ENCODE results near the gene UBALD2. TPM values are rescaled to one million over a fixed set of nuclear protein-coding genes. Genes with fewer than 3 reads are reported as not detected.
"Not testable (repeated sequence)": the region's sequence is repeated elsewhere in the genome, so short reads cannot be mapped to it uniquely, and the experiment has no call there.

Gene UBALD2
- total RNA-seq, 4 donors from 2014 or later, result 24.8 to 42.7 (median 35.6) TPM

DNA sequence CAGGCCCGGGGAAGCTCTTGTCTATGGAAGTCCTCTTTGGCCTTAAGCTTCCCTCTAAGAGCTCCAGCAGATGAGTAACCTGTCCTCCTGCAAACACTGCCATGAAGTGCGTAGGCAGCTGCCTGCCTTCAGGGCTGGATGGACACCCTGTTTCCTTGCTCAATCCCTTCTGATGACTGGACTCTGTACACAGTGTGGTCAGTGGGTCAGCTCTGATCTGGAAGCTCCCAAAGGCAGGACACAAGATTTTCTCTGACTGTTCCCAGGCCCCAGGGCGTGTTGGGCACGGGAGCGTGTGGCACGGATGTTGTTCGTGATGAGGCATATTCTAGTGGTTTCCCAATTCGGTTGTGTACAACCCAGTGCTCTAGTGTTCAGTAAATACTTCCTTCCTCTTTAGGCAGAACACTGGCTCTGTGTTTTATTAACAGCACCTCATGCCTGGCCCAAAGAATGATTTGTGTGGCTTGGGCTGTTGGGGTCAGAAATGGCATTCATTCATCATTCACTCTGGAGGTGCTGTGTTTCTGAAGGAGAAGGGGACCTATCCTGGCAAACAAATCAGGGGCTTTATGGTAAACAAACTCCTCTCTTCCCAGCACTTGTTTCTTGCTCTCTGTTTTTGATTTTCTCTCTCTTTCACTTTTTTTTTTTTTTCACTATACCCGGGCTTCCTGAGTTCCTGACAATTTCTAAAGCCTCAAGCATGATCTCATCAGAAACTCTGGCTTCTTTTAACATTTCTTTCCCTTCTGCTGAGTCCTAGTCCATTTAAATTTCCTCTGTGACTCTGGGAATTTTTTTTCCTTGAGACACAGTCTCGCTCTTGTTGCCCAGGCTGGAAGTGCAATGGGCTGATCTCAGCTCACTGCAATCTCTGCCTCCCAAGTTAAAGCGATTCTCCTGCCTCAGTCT, 12.9 kb upstream of the UBALD2 start:
- peaks cover 18% of the 10 kb centered on the region for H3K4me1 ChIP-seq
- H3K27me3 ChIP-seq, result no peaks in the 10 kb centered on the region
- peak in 1 of 3 donors; percentile 49 for TF ChIP-seq POLR2AphosphoS5 (IDR thresholded peaks at IDR 0.05)
- no peak for TF ChIP-seq EP300 (IDR thresholded peaks at IDR 0.05)
- TF ChIP-seq, protein P1, sequence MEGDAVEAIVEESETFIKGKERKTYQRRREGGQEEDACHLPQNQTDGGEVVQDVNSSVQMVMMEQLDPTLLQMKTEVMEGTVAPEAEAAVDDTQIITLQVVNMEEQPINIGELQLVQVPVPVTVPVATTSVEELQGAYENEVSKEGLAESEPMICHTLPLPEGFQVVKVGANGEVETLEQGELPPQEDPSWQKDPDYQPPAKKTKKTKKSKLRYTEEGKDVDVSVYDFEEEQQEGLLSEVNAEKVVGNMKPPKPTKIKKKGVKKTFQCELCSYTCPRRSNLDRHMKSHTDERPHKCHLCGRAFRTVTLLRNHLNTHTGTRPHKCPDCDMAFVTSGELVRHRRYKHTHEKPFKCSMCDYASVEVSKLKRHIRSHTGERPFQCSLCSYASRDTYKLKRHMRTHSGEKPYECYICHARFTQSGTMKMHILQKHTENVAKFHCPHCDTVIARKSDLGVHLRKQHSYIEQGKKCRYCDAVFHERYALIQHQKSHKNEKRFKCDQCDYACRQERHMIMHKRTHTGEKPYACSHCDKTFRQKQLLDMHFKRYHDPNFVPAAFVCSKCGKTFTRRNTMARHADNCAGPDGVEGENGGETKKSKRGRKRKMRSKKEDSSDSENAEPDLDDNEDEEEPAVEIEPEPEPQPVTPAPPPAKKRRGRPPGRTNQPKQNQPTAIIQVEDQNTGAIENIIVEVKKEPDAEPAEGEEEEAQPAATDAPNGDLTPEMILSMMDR (IDR thresholded peaks at IDR 0.05), result no peak
- no peak for TF ChIP-seq POLR2A (IDR thresholded peaks at IDR 0.05)
- 31% methylated on average over 11 of the region's 11 CpGs for WGBS
- H3K27ac ChIP-seq, result peak overlapping the region; percentile 76
- H3K4me3 ChIP-seq, result no peak overlapping the region
- H3K9me3 ChIP-seq, result no peaks in the 10 kb centered on the region
- no peaks in the 10 kb centered on the region for H3K36me3 ChIP-seq
- DNase-seq (ENCODE audit: low spot score in 2 of 2), result peak in 1 of 2 donors; percentile 87

DNA sequence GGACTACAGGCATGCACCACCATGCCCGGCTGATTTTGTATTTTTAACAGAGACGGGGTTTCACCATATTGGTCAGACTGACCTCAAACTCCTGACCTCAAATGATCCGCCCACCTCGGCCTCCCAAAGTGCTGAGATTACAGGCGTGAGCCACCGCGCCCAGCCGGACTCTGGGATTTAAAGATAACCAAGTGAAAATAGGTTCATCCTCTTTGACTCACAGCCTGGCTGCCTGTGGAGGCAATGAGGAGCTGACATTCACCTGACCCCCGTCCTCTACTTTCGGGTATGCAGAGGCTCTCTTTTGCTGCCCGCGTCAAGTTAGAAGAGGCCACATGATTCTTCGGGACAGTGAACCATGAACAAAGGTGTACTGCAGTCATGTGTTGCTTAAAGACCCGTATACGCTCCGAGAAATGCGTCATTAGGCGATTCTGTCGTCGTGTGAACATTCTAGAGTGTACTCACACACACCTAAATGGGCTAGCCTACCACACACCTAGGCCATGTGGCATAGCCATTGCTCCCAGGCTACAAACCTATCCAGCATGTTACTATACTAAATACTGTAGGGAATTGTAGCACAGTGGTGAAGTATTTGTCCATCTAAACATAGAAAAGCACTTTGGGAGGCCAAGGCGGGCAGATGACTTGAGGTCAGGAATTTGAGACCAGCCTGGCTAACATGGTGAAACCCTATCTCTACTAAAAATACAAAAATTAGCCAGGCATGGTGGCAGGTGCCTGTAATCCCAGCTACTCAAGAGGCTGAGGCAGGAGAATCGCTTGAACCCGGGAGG, 12.0 kb upstream of the UBALD2 start:
- WGBS, result 91% methylated on average over 23 of the region's 23 CpGs
- not testable (repeated sequence) for H3K4me3 ChIP-seq, H3K27me3 ChIP-seq, H3K36me3 ChIP-seq, H3K9me3 ChIP-seq
- peak in 1 of 2 donors; percentile 53 for DNase-seq (ENCODE audit: low spot score in 2 of 2)
- H3K4me1 ChIP-seq, result peaks cover 18% of the 10 kb centered on the region
- peak overlapping the region; percentile 76 for H3K27ac ChIP-seq

DNA sequence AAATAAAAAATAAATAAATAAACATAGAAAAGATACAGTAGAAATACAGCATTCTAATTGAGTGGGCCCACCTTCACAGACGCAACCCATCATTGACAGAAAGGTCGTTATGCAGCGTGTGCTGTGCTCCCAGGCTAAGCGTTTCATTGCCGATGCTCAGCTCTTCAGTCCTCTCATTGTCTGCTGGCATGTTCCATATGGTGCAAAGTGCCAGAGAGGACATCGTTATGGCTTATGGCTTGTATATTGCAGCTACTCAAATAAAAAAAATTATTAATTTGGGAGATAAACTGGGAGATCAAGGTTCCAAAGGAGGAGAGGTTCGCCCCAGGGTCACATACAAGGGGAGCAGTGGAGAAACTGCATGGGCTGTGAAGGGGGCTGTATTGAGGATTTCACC, 11.3 kb upstream of the UBALD2 start:
- Histone ChIP-seq H3K36me3 (no peaks in the 10 kb centered on the region), H3K4me3 (no peak overlapping the region), H3K9me3 (no peaks in the 10 kb centered on the region), H3K27ac (no peak overlapping the region), H3K4me1 (peaks cover 21% of the 10 kb centered on the region), H3K27me3 (no peaks in the 10 kb centered on the region)
- 92% methylated on average over 7 of the region's 7 CpGs for WGBS
- DNase-seq (ENCODE audit: low spot score in 2 of 2), result no peak
- TF ChIP-seq POLR2AphosphoS5 (IDR thresholded peaks at IDR 0.05) (no peak), POLR2A (IDR thresholded peaks at IDR 0.05) (no peak), EP300 (IDR thresholded peaks at IDR 0.05) (no peak)
- TF ChIP-seq, protein P1 (IDR thresholded peaks at IDR 0.05), result no peak

DNA sequence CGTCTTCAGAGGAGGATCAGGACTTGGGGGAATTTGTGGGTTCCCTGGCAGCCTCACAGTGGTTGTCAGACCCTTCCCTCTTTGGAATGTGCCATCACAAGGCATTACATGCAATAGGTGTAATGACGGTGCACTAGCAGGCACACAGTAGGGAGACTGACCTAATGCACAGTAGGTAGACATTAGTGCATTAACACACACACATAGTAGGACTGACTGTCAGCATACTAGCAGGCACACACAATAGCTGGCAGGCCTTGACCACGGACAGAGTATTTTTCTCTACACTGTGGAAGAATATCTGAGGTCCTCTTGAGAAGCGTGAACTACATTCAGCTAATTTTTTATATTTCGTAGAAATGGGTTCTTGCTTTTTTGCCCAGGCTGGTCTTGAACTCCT, 10.9 kb upstream of the UBALD2 start:
- no peaks in the 10 kb centered on the region for H3K9me3 ChIP-seq
- no peak overlapping the region for H3K27ac ChIP-seq
- TF ChIP-seq POLR2AphosphoS5 (IDR thresholded peaks at IDR 0.05), result no peak
- no peak for TF ChIP-seq EP300 (IDR thresholded peaks at IDR 0.05)
- H3K4me1 ChIP-seq, result peaks cover 25% of the 10 kb centered on the region
- DNase-seq (ENCODE audit: low spot score in 2 of 2), result peak in 1 of 2 donors; percentile 26
- H3K4me3 ChIP-seq, result no peak overlapping the region
- 92% methylated on average over 5 of the region's 5 CpGs for WGBS
- H3K27me3 ChIP-seq, result no peaks in the 10 kb centered on the region
- H3K36me3 ChIP-seq, result no peaks in the 10 kb centered on the region

DNA sequence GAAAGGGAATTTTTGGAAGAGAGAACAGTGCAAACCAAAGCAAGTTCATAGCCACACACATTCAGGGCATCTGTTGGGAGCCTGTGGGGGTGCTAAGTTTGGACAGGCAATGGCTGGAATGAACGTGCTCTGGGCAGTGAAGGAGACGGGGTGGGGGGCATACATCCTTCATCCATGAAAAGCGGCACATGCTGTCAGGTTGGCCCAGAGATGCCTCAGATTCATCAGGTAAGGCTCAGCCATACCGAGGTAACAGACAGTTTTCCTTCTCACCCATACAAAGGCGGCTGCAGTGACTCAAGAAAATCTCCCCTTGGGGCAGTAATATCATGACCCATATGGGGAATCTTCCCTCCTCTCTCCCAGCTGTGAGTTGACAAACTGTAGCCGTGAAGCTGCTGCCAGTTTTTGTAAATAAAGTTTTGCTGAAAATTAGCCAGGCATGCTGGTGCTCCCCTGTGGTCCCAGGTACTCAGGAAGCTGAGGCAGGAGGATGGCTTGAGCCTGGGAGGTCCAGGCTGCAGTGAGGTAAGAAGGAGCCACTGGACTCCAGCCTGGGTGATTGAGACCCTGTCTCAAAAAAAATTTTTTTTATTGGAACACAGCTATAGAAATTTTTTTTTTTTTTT, 9.2 kb upstream of the UBALD2 start:
- TF ChIP-seq, protein P1 (IDR thresholded peaks at IDR 0.05), result no peak
- TF ChIP-seq EP300 (IDR thresholded peaks at IDR 0.05), result no peak
- no peak for TF ChIP-seq POLR2A (IDR thresholded peaks at IDR 0.05)
- TF ChIP-seq POLR2AphosphoS5 (IDR thresholded peaks at IDR 0.05), result no peak

DNA sequence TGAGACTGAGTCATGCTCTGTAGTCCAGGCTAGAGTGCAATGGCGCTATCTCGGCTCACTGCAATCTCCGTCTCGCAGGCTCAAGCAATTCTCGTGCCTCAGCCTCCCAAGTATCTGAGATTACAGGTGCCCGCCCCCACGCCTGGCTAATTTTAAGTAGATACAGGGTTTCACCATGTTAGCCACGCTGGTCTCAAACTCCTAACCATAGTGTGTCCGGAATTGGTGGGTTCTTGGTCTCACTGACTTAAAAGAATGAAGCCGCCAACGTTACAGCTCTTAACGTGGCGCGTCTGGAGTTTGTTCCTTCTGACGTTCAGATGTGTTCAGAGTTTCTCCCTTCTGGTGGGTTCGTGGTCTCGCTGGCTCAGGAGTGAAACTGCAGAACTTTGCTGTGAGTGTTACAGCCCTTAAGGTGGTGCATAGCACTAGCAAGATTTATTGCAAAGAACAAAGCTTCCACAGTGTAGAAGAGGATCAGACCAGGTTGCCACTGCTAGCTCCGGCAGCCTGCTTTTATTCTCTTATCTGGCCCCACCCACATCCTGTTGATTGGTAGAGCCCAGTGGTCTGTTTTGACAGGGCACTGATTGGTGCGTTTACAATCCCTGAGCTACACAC, 8.6 kb upstream of the UBALD2 start:
- H3K4me1 ChIP-seq, result peaks cover 40% of the 10 kb centered on the region
- peak in 1 of 2 donors; percentile 9 for DNase-seq (ENCODE audit: low spot score in 2 of 2)
- H3K4me3 ChIP-seq, H3K27ac ChIP-seq, H3K9me3 ChIP-seq, H3K27me3 ChIP-seq, H3K36me3 ChIP-seq: not testable (repeated sequence)
- WGBS, result 81% methylated on average over 19 of the region's 19 CpGs

More for the DNA sequence above, 9.2 kb upstream of the UBALD2 start:
- H3K9me3 ChIP-seq, result no peaks in the 10 kb centered on the region
- no peak overlapping the region for H3K27ac ChIP-seq
- no peaks in the 10 kb centered on the region for H3K27me3 ChIP-seq
- 55% methylated on average over 6 of the region's 6 CpGs for WGBS
- no peak overlapping the region for H3K4me3 ChIP-seq
- peaks cover 40% of the 10 kb centered on the region for H3K4me1 ChIP-seq
- DNase-seq (ENCODE audit: low spot score in 2 of 2), result no peak
- no peaks in the 10 kb centered on the region for H3K36me3 ChIP-seq
